GM06990 (cell line): ENCODE results near the gene MFSD12.

Experiments
- DNase-seq: peaks from one replicate; pipeline ENCODE4 v3.0.0-alpha.2; 2011; ENCODE audit not compliant: insufficient read length; ENCODE audit errors: extremely low read depth
- H3K27me3 ChIP-seq: replicated peaks from 2 replicates; pipeline ENCODE4 v1.6.0; 2011; ENCODE audit warnings: low read length; ENCODE audit not compliant: control insufficient read depth, insufficient read depth
- H3K36me3 ChIP-seq: 2 replicates; pipeline ENCODE4 v1.5.1; 2011; ENCODE audit warnings: low read length; ENCODE audit not compliant: control insufficient read depth, insufficient read depth
- H3K4me3 ChIP-seq: replicated peaks from 2 replicates; pipeline ENCODE4 v1.5.1; 2011; ENCODE audit warnings: low read depth, mild to moderate bottlenecking, control low read depth, low read length
- TF ChIP-seq, protein P1 (sequence below): IDR thresholded peaks from 2 replicates; pipeline ENCODE4 v1.5.1; 2011; ENCODE audit warnings: low read length, control low read depth, mild to moderate bottlenecking, inconsistent platforms; ENCODE audit not compliant: insufficient read depth, poor library complexity, severe bottlenecking

Gene MFSD12

GRCh38 chr19:3595521-3596061, 38.2 kb upstream of the MFSD12 start:
- TF ChIP-seq, protein P1, sequence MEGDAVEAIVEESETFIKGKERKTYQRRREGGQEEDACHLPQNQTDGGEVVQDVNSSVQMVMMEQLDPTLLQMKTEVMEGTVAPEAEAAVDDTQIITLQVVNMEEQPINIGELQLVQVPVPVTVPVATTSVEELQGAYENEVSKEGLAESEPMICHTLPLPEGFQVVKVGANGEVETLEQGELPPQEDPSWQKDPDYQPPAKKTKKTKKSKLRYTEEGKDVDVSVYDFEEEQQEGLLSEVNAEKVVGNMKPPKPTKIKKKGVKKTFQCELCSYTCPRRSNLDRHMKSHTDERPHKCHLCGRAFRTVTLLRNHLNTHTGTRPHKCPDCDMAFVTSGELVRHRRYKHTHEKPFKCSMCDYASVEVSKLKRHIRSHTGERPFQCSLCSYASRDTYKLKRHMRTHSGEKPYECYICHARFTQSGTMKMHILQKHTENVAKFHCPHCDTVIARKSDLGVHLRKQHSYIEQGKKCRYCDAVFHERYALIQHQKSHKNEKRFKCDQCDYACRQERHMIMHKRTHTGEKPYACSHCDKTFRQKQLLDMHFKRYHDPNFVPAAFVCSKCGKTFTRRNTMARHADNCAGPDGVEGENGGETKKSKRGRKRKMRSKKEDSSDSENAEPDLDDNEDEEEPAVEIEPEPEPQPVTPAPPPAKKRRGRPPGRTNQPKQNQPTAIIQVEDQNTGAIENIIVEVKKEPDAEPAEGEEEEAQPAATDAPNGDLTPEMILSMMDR = no peak
- Histone ChIP-seq H3K4me3 (no peak overlapping the region), H3K36me3 (no peaks in the 10 kb centered on the region), H3K27me3 (no peaks in the 10 kb centered on the region; the same call in 1 of the 2 replicates)
- DNase-seq = no peak

GRCh38 chr19:3593156-3593555, 35.8 kb upstream of the MFSD12 start:
- TF ChIP-seq, protein P1 = no peak
- Histone ChIP-seq H3K36me3 (no peaks in the 10 kb centered on the region), H3K4me3 (no peak overlapping the region), H3K27me3 (no peaks in the 10 kb centered on the region; the same call in 1 of the 2 replicates)
- no peak for DNase-seq

GRCh38 chr19:3591876-3592613, 34.7 kb upstream of the MFSD12 start:
- TF ChIP-seq, protein P1 = no peak
- Histone ChIP-seq H3K36me3 (no peaks in the 10 kb centered on the region), H3K27me3 (no peaks in the 10 kb centered on the region; the same call in 1 of the 2 replicates), H3K4me3 (no peak overlapping the region)
- DNase-seq = no peak

- H3K27me3 ChIP-seq = no peaks in the 10 kb centered on the region; the same call in 1 of the 2 replicates
- no peak for DNase-seq
- TF ChIP-seq, protein P1 = no peak
- H3K4me3 ChIP-seq = no peak overlapping the region
- no peaks in the 10 kb centered on the region for H3K36me3 ChIP-seq
Observed at GRCh38 chr19:3590991-3591659, 33.7 kb upstream of the MFSD12 start.

DNA sequence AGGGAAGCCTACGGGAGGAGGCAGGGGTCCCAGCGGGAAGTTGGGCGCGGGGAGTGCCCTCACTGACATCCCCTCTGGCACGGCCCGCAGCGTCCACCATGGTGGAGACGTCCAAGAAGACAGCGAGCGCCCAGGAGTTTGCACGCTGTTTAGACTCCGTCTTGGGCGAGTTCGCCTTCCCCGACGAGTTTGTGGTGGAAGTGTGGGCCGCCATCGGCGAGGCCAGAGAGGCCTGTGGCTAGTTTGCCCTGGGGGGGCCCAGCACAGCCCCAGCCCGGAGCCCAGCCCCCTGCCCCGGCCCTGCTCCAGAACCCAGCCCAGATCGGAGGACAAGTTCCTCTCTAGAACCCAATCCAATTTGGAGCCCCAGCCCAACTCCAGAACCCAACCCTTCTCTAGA, 32.6 kb upstream of the MFSD12 start:
- TF ChIP-seq, protein P1 = no peak
- Histone ChIP-seq H3K36me3 (no peaks in the 10 kb centered on the region), H3K4me3 (no peak overlapping the region), H3K27me3 (no peaks in the 10 kb centered on the region; the same call in 1 of the 2 replicates)
- DNase-seq = no peak
